Endodermal cell (in vitro differentiated cells): ENCODE data around the gene UQCRQ. TPM values are rescaled to one million over a fixed set of nuclear protein-coding genes. Genes with fewer than 3 reads are reported as not detected.

ENCODE experiments used
- DNase-seq: peaks from one replicate; pipeline ENCODE4 v3.0.0-alpha.2; 2017
- H3K27ac ChIP-seq: 2 replicates; pipeline ENCODE4 v1.5.1; 2013; ENCODE audit warnings: mild to moderate bottlenecking, low read depth, low read length, moderate library complexity
- H3K27me3 ChIP-seq: 2 replicates; pipeline ENCODE4 v1.6.1; 2013; ENCODE audit warnings: mild to moderate bottlenecking, low read length, moderate library complexity; ENCODE audit not compliant: insufficient read depth, control insufficient read depth, poor library complexity, severe bottlenecking
- H3K36me3 ChIP-seq: 2 replicates; pipeline ENCODE4 v1.7.0; 2013; ENCODE audit warnings: mild to moderate bottlenecking, low read length, moderate library complexity; ENCODE audit not compliant: control insufficient read depth, insufficient read depth
- H3K4me1 ChIP-seq: one replicate; pipeline ENCODE4 v1.7.0; 2013; ENCODE audit warnings: low read length; ENCODE audit not compliant: control insufficient read depth, insufficient read depth
- H3K4me3 ChIP-seq: 2 replicates; pipeline ENCODE4 v1.5.1; 2013; ENCODE audit warnings: mild to moderate bottlenecking, low read length, moderate library complexity
- H3K9ac ChIP-seq: 2 replicates; pipeline ENCODE4 v1.6.1; 2013; ENCODE audit warnings: mild to moderate bottlenecking, low read length, moderate library complexity; ENCODE audit not compliant: poor library complexity, severe bottlenecking; ENCODE audit errors: extremely low read depth
- H3K9me3 ChIP-seq: 2 replicates; pipeline ENCODE4 v1.6.1; 2013; ENCODE audit warnings: mild to moderate bottlenecking, low read length, moderate library complexity; ENCODE audit not compliant: control insufficient read depth
- H3K27ac Mint-ChIP-seq: 2 replicates; pipeline ENCODE4 v1.8.0; 2020; ENCODE audit warnings: mixed read lengths
- H3K27me3 Mint-ChIP-seq: 2 replicates; pipeline ENCODE4 v1.8.0; 2021; ENCODE audit warnings: mild to moderate bottlenecking, mixed read lengths; ENCODE audit not compliant: insufficient read depth
- H3K36me3 Mint-ChIP-seq: 2 replicates; pipeline ENCODE4 v1.8.0; 2020; ENCODE audit warnings: low read depth, mixed read lengths
- H3K4me1 Mint-ChIP-seq: 2 replicates; pipeline ENCODE4 v1.8.0; 2020; ENCODE audit warnings: mixed read lengths
- H3K4me3 Mint-ChIP-seq: 2 replicates; pipeline ENCODE4 v1.8.0; 2020; ENCODE audit warnings: mild to moderate bottlenecking, moderate library complexity, mixed read lengths
- H3K9me3 Mint-ChIP-seq: 2 replicates; pipeline ENCODE4 v1.8.0; 2020; ENCODE audit warnings: mild to moderate bottlenecking, mixed read lengths
- CTCF ChIP-seq: fragments of 200-600 bp; sonication (generic); conservative IDR thresholded peaks from 2 replicates; pipeline ENCODE4 v1.5.0; 2021; ENCODE audit warnings: antibody characterized with exemption, mild to moderate bottlenecking
- WGBS, 2 experiments: methylation state at CpG; one replicate each; pipeline versions ENCODE4 v1.1.5 to v1.1.7; 2013; ENCODE audit warnings: missing lambda C conversion rate in 2 of 2, mixed read lengths in 1 of 2; ENCODE audit not compliant: insufficient coverage in 1 of 2, insufficient read length in 1 of 2; 5-methylcytosine and 5-hydroxymethylcytosine counted together
- total RNA-seq, 2 donors: library from RNA; stranded (reverse); fragmentation: NEBNext Ultra II Directional in 1 of 2; extraction: Animal tissue kit (Norgen Biotek cat#: 25700) in 1 of 2; gene quantifications; 2 replicates in 1 of 2; 3 replicates in 1 of 2; pipeline ENCODE4 v1.2.1, GENCODE V29; 2021

The UQCRQ gene
- total RNA-seq, 2 donors from 2014 or later = 261 to 286 TPM

- 94 to 100% methylated on average over 6 to 11 of the region's 11 CpGs for WGBS, 2 experiments
- Histone ChIP-seq H3K9ac (no peak overlapping the region), H3K27me3 (no peaks in the 10 kb centered on the region), H3K27ac (no peak overlapping the region), H3K4me3 (no peak overlapping the region), H3K4me1 (peaks cover 7% of the 10 kb centered on the region), H3K9me3 (no peaks in the 10 kb centered on the region), H3K36me3 (peaks cover 94% of the 10 kb centered on the region)
- H3K4me3 Mint-ChIP-seq = no peak overlapping the region
- H3K27ac Mint-ChIP-seq = peak overlapping the region; percentile 16
- no peaks in the 10 kb centered on the region for H3K27me3 Mint-ChIP-seq
- H3K4me1 Mint-ChIP-seq = no peaks in the 10 kb centered on the region
- H3K9me3 Mint-ChIP-seq = no peaks in the 10 kb centered on the region
- DNase-seq = no peak
- TF ChIP-seq CTCF = no peak
- peaks cover 66% of the 10 kb centered on the region for H3K36me3 Mint-ChIP-seq
These were observed 19.8 kb downstream of the UQCRQ start for GRCh38 chr5:132886064-132886823.

DNA sequence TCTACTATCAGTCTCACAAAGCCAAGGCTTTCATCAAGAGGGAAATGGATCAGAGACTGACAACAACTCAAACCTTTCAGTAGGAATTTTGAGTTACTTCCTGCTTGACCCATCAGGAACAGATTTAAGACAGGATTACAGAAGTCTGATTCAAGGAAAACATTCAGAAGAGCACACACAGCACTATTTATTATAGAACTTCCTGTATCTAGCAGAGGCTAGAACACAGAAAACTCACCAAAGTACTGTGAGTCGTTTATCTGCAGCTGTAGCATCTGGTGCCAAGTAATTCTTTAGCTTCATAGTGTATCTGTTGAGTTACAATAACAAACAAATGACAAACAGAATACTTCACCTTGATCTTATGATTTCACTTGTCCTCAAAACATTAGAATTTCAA, 20.8 kb downstream of the UQCRQ start:
- Mint-ChIP-seq H3K4me1 (no peaks in the 10 kb centered on the region), H3K36me3 (peaks cover 65% of the 10 kb centered on the region), H3K4me3 (no peak overlapping the region), H3K27me3 (no peaks in the 10 kb centered on the region), H3K9me3 (no peaks in the 10 kb centered on the region), H3K27ac (no peak overlapping the region)
- no peak for DNase-seq
- Histone ChIP-seq H3K4me3 (no peak overlapping the region), H3K9ac (no peak overlapping the region), H3K27me3 (no peaks in the 10 kb centered on the region), H3K36me3 (peaks cover 95% of the 10 kb centered on the region), H3K27ac (no peak overlapping the region), H3K4me1 (peaks cover 7% of the 10 kb centered on the region), H3K9me3 (no peaks in the 10 kb centered on the region)
- TF ChIP-seq CTCF = no peak
- WGBS, 2 experiments = 83 to 100% methylated on average over 1 of the region's 1 CpG

DNA sequence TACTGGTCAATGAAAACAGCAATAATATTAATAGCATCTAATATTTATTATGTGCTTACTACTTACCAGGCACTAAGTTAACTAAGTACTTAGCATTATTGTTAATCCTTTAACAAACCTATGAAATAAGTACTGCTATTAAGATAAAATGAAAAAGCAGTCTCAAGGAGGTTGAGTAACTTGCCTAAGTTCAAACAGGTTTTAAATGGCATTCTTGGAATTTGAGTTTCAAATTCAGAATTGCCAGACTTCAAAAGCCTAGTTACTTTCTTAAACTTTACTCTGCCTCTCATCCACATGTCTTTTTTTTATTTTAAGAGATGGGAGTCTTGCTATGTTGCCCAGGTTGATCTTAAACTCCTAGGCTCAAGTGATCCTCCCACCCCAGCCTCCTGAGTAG, 23.1 kb downstream of the UQCRQ start:
- H3K27me3 ChIP-seq = no peaks in the 10 kb centered on the region
- H3K9ac ChIP-seq = no peak overlapping the region
- peaks cover 7% of the 10 kb centered on the region for H3K4me1 ChIP-seq
- no peaks in the 10 kb centered on the region for H3K27me3 Mint-ChIP-seq
- no peak overlapping the region for H3K4me3 Mint-ChIP-seq
- H3K36me3 ChIP-seq = peaks cover 92% of the 10 kb centered on the region
- TF ChIP-seq CTCF = no peak
- H3K27ac ChIP-seq = no peak overlapping the region
- H3K9me3 ChIP-seq = no peaks in the 10 kb centered on the region
- H3K9me3 Mint-ChIP-seq = no peaks in the 10 kb centered on the region
- H3K27ac Mint-ChIP-seq = no peak overlapping the region
- H3K36me3 Mint-ChIP-seq = peaks cover 68% of the 10 kb centered on the region
- DNase-seq = no peak
- H3K4me1 Mint-ChIP-seq = no peaks in the 10 kb centered on the region
- H3K4me3 ChIP-seq = no peak overlapping the region
